H9 (cell line): ENCODE measurements around the gene PDLIM3. TPM values are rescaled to one million over a fixed set of nuclear protein-coding genes. Genes with fewer than 3 reads are reported as not detected.

Source experiments
- DNase-seq: peaks from one replicate; pipeline ENCODE4 v3.0.0-alpha.2; 2017
- H2AFZ ChIP-seq: one replicate; pipeline ENCODE4 v1.6.1; 2013; ENCODE audit warnings: mild to moderate bottlenecking, low read length, control low read depth, moderate library complexity
- H2AK5ac ChIP-seq: 2 replicates; pipeline ENCODE4 v1.6.1; 2013; ENCODE audit warnings: low read length, control low read depth, mixed read lengths; ENCODE audit not compliant: insufficient read length
- H2BK120ac ChIP-seq: one replicate; pipeline ENCODE4 v1.6.1; 2013; ENCODE audit warnings: low read depth, mild to moderate bottlenecking, low read length, control low read depth, inconsistent platforms; ENCODE audit not compliant: poor library complexity, severe bottlenecking
- H2BK12ac ChIP-seq: 2 replicates; pipeline ENCODE4 v1.6.1; 2013; ENCODE audit warnings: low read length, control low read depth, mixed read lengths, low read depth; ENCODE audit not compliant: insufficient read length
- H2BK15ac ChIP-seq: 2 replicates; pipeline ENCODE4 v1.6.1; 2013; ENCODE audit warnings: low read depth, low read length, control low read depth
- H2BK20ac ChIP-seq: one replicate; pipeline ENCODE4 v1.6.1; 2013; ENCODE audit warnings: low read depth, mild to moderate bottlenecking, low read length, control low read depth, inconsistent platforms; ENCODE audit not compliant: poor library complexity, severe bottlenecking
- H2BK5ac ChIP-seq: 2 replicates; pipeline ENCODE4 v1.6.1; 2013; ENCODE audit warnings: low read length, control low read depth, mixed read lengths; ENCODE audit not compliant: insufficient read length
- H3K14ac ChIP-seq: 2 replicates; pipeline ENCODE4 v1.6.1; 2013; ENCODE audit warnings: low read length, control low read depth; ENCODE audit not compliant: insufficient read depth
- H3K18ac ChIP-seq: 2 replicates; pipeline ENCODE4 v1.6.1; 2013; ENCODE audit warnings: low read depth, mild to moderate bottlenecking, mixed read lengths, low read length, control low read depth; ENCODE audit not compliant: insufficient read length
- H3K23ac ChIP-seq: 2 replicates; pipeline ENCODE4 v1.6.1; 2013; ENCODE audit warnings: low read length, control low read depth, mixed read lengths, low read depth; ENCODE audit not compliant: insufficient read length
- H3K23me2 ChIP-seq: 2 replicates; pipeline ENCODE4 v1.6.1; 2013; ENCODE audit warnings: low read depth, mild to moderate bottlenecking, mixed read lengths, low read length, control low read depth; ENCODE audit not compliant: insufficient read length, poor library complexity, severe bottlenecking
- H3K27ac ChIP-seq: 2 replicates; pipeline ENCODE4 v1.5.1; 2013; ENCODE audit warnings: low read length, control low read depth, mixed read lengths, low read depth; ENCODE audit not compliant: insufficient read length
- H3K27me3 ChIP-seq: 2 replicates; pipeline ENCODE4 v1.6.1; 2013; ENCODE audit warnings: low read length, control low read depth, inconsistent platforms; ENCODE audit not compliant: insufficient read depth
- H3K4ac ChIP-seq: 2 replicates; pipeline ENCODE4 v1.6.1; 2013; ENCODE audit warnings: low read depth, mild to moderate bottlenecking, control low read depth, inconsistent platforms, low read length, moderate library complexity
- H3K4me1 ChIP-seq: 2 replicates; pipeline ENCODE4 v1.6.1; 2013; ENCODE audit warnings: low read length, control low read depth, inconsistent platforms; ENCODE audit not compliant: insufficient read depth
- H3K4me2 ChIP-seq: 2 replicates; pipeline ENCODE4 v1.6.1; 2013; ENCODE audit warnings: low read length, control low read depth, mixed read lengths; ENCODE audit not compliant: insufficient read length, insufficient read depth
- H3K56ac ChIP-seq: 2 replicates; pipeline ENCODE4 v1.6.1; 2013; ENCODE audit warnings: low read depth, mild to moderate bottlenecking, mixed read lengths, low read length, control low read depth; ENCODE audit not compliant: insufficient read length
- H3K79me1 ChIP-seq: 2 replicates; pipeline ENCODE4 v1.6.1; 2013; ENCODE audit warnings: low read depth, mild to moderate bottlenecking, moderate library complexity, low read length, control low read depth, inconsistent platforms; ENCODE audit not compliant: insufficient read depth, poor library complexity, severe bottlenecking
- H3K79me2 ChIP-seq: 2 replicates; pipeline ENCODE4 v1.6.1; 2013; ENCODE audit warnings: low read length, control low read depth, inconsistent platforms; ENCODE audit not compliant: insufficient read depth
- H3K9ac ChIP-seq: 2 replicates; pipeline ENCODE4 v1.6.1; 2013; ENCODE audit warnings: low read length, control low read depth, mixed read lengths; ENCODE audit not compliant: insufficient read length; ENCODE audit errors: extremely low read depth
- H3K9me3 ChIP-seq: one replicate; pipeline ENCODE4 v1.6.1; 2013; ENCODE audit warnings: low read depth, low read length, inconsistent platforms; ENCODE audit not compliant: control insufficient read depth
- H3T11ph ChIP-seq: one replicate; pipeline ENCODE4 v1.6.1; 2013; ENCODE audit warnings: mild to moderate bottlenecking, low read length, control low read depth, inconsistent platforms
- H4K20me1 ChIP-seq: one replicate; pipeline ENCODE4 v1.6.1; 2013; ENCODE audit not compliant: control insufficient read depth, insufficient read length, insufficient read depth
- H4K5ac ChIP-seq: 2 replicates; pipeline ENCODE4 v1.6.1; 2013; ENCODE audit warnings: low read depth, mild to moderate bottlenecking, mixed read lengths, low read length, control low read depth; ENCODE audit not compliant: insufficient read length
- H4K8ac ChIP-seq: replicated peaks from 2 replicates; pipeline ENCODE4 v1.6.1; 2013; ENCODE audit warnings: low read length, control low read depth, mixed read lengths, low read depth; ENCODE audit not compliant: insufficient read length
- H4K91ac ChIP-seq: 2 replicates; pipeline ENCODE4 v1.6.1; 2013; ENCODE audit warnings: low read depth, mild to moderate bottlenecking, moderate library complexity, mixed read lengths, low read length, control low read depth; ENCODE audit not compliant: insufficient read length
- H3K27ac Mint-ChIP-seq, 3 experiments: 2 replicates in 2 of 3; 3 replicates in 1 of 3; pipeline ENCODE4 v1.8.0; 2020 to 2021; ENCODE audit warnings: mixed read lengths in 3 of 3, mild to moderate bottlenecking in 1 of 3, moderate library complexity in 1 of 3
- H3K27me3 Mint-ChIP-seq: 2 replicates; pipeline ENCODE4 v1.8.0; 2021; ENCODE audit warnings: low read depth, mild to moderate bottlenecking, moderate library complexity, mixed read lengths
- H3K36me3 Mint-ChIP-seq, 3 experiments: 2 replicates in 2 of 3; 3 replicates in 1 of 3; pipeline ENCODE4 v1.8.0; 2020 to 2021; ENCODE audit warnings: low read depth in 3 of 3, mixed read lengths in 3 of 3; ENCODE audit not compliant: insufficient read depth in 1 of 3
- H3K4me1 Mint-ChIP-seq, 2 experiments: 2 replicates each; pipeline ENCODE4 v1.8.0; 2020; ENCODE audit warnings: mixed read lengths in 2 of 2
- H3K4me3 Mint-ChIP-seq, 2 experiments: 2 replicates in 1 of 2; 3 replicates in 1 of 2; pipeline ENCODE4 v1.8.0; 2020 to 2021; ENCODE audit warnings: mild to moderate bottlenecking in 2 of 2, mixed read lengths in 2 of 2, moderate library complexity in 1 of 2
- H3K9me3 Mint-ChIP-seq, 2 experiments: 2 replicates in 1 of 2; 3 replicates in 1 of 2; pipeline ENCODE4 v1.8.0; 2020; ENCODE audit warnings: mild to moderate bottlenecking in 2 of 2, mixed read lengths in 2 of 2, moderate library complexity in 1 of 2
- WGBS: extraction: QIAGEN DNeasy Blood & Tissue Kit; methylation state at CpG from one replicate; pipeline ENCODE4 v1.1.7; 2013; ENCODE audit warnings: missing lambda C conversion rate, low lambda C conversion rate, mixed read lengths; ENCODE audit not compliant: insufficient read length; ENCODE audit errors: extremely low coverage; 5-methylcytosine and 5-hydroxymethylcytosine counted together
- total RNA-seq: library from RNA; stranded (reverse); gene quantifications from 2 replicates; pipeline ENCODE4 v1.2.1, GENCODE V29; 2021
- TF ChIP-seq, protein P1 (sequence below): fragments of 200-600 bp; sonication (generic); conservative IDR thresholded peaks from 3 replicates; pipeline ENCODE4 v1.8.0; 2021; ENCODE audit warnings: antibody characterized with exemption, mild to moderate bottlenecking

PDLIM3 gene
- total RNA-seq, 1 experiment from 2014 or later = 12.0 TPM

DNA sequence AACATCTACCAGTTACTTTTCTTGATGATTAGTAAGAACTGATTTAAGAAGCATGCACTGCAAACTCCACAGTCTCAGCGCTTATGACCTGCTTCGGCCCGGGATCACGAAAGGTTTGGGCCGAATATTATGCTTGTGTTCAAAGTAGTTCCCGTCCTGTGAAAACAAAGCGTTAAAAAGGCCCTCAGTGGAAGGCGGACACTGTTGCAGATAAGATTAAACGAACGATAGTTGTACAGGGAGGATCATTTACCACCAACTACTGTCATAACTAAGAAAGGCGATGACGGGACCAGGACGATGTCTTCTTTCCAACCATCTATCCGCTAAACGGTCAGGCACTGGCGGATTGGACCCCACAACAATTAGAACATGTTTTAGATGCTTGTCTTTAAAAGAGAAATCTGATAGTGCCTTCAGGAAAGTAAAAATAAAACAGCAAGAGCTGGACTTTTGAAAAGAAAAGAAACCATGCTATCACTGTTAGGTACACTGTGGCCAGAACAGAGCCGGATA is 21.1 kb downstream of the PDLIM3 start:
- Mint-ChIP-seq H3K9me3 (no peaks in the 10 kb centered on the region), H3K36me3 (peaks cover 0 to 9% (median 0%) of the 10 kb centered on the region in 3 experiments; a peak in 1 of 7 replicates), H3K27ac (no peak overlapping the region), H3K27me3 (no peaks in the 10 kb centered on the region), H3K4me3 (no peak overlapping the region), H3K4me1 (no peaks in the 10 kb centered on the region)
- TF ChIP-seq, protein P1, sequence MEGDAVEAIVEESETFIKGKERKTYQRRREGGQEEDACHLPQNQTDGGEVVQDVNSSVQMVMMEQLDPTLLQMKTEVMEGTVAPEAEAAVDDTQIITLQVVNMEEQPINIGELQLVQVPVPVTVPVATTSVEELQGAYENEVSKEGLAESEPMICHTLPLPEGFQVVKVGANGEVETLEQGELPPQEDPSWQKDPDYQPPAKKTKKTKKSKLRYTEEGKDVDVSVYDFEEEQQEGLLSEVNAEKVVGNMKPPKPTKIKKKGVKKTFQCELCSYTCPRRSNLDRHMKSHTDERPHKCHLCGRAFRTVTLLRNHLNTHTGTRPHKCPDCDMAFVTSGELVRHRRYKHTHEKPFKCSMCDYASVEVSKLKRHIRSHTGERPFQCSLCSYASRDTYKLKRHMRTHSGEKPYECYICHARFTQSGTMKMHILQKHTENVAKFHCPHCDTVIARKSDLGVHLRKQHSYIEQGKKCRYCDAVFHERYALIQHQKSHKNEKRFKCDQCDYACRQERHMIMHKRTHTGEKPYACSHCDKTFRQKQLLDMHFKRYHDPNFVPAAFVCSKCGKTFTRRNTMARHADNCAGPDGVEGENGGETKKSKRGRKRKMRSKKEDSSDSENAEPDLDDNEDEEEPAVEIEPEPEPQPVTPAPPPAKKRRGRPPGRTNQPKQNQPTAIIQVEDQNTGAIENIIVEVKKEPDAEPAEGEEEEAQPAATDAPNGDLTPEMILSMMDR = no peak
- Histone ChIP-seq H4K91ac (no peak overlapping the region), H4K5ac (no peak overlapping the region), H2BK120ac (no peak overlapping the region), H3T11ph (no peak overlapping the region), H2BK12ac (no peak overlapping the region), H3K79me2 (no peaks in the 10 kb centered on the region), H3K27ac (no peak overlapping the region), H4K8ac (no peak overlapping the region), H3K9ac (no peak overlapping the region), H4K20me1 (no peaks in the 10 kb centered on the region), H3K79me1 (no peaks in the 10 kb centered on the region), H2AFZ (no peak overlapping the region), H2AK5ac (no peak overlapping the region), H3K23ac (no peak overlapping the region), H3K23me2 (no peaks in the 10 kb centered on the region), H3K56ac (no peak overlapping the region), H3K4ac (no peak overlapping the region), H2BK15ac (no peak overlapping the region), H3K14ac (no peak overlapping the region), H3K27me3 (no peaks in the 10 kb centered on the region), H3K9me3 (no peaks in the 10 kb centered on the region), H3K4me1 (no peaks in the 10 kb centered on the region), H2BK20ac (no peak overlapping the region), H3K18ac (no peak overlapping the region), H2BK5ac (no peak overlapping the region), H3K4me2 (no peak overlapping the region)
- DNase-seq = no peak
- WGBS = no CpG with 5 or more reads among the region's 17 CpGs
